HG03045 (cell line): ENCODE measurements around the gene GNA14.
"Not testable (repeated sequence)": the region's sequence is repeated elsewhere in the genome, so short reads cannot be mapped to it uniquely, and the experiment has no call there.

Experiments used
- ATAC-seq: cut with Tn5 transposase; IDR thresholded peaks from one replicate; pipeline ENCODE4 v1.9.1; 2021; ENCODE audit warnings: mild to moderate bottlenecking, moderate library complexity; ENCODE audit not compliant: unreplicated experiment

The GNA14 gene

GRCh38 chr9:77647267-77648233 lies 572 bp downstream of the GNA14 start:
- no peak for ATAC-seq

GRCh38 chr9:77643871-77644270 lies 4.3 kb downstream of the GNA14 start:
- ATAC-seq: no peak

DNA sequence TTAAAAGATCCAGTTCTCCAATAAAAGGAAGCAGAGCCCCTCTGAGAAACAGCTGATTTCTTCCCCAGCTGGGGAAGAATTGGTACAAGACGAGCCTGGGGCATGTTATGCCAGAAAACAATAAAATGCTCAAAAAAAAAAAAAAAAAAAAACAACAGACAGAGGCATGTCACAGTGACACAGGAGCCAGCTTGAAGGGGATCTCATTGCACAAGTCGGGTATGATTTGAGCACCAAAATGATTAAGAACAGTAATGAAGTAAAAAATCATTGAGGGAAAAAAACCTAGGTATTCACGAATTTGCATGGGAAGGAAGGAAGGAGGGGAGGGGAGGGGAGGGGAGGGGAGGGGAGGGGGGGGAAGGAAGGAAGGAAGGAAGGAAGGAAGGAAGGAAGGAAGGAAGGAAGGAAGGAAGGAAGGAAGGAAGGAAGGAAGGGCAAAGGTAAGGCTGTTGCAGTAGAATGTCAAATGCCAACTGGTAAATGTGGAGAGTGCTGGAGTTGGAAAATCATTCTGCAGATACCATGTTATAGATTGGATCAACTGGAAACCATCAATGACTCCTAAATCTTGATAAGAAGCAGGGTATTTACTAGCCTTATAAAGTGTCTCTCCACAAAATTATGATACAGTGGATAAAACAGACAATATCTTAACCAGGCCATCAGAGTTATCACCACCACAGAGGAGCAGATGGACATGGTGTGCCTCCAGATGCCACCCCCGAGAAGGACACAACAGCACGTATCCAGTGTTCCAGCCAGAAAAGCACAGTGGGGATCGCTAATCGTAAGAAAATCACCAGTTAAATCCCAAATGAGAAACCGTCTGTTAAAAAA lies 7.2 kb downstream of the GNA14 start:
- no peak for ATAC-seq

DNA sequence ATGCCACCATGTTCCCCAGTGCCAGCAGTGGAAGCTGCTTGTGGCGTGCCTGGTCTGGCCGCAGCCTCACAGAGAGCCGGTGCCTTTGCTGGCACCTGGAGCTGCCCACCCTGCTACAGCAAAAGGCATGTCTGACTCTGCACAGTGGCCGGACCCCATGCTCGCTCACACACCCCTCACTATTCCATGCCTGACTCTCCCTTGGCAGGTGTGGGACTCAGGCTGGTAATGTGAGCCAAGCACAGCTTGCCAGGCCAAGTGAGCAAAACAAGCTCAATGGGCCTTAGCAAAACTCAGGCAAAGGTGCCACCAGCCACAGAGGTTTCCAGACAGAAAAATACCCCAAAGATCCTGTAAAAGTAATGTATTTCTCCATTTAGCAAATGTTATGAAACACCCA lies 15.5 kb downstream of the GNA14 start:
- no peak for ATAC-seq

DNA sequence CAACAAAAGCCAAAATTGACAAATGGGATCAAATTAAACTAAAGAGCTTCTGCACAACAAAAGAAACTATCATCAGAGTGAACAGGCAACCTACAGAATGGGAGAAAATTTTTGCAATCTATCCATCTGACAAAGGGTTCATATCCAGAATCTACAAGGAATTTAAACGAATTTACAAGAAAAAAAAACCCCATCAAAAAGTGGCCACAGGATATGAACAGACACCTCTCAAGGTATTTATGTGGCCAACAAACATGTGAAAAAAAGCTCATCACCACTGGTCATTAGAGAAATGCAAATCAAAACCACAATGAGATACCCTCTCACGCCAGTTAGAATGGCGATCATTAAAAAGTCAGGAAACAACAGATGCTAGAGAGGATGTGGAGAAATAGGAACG lies 19.3 kb downstream of the GNA14 start:
- not testable (repeated sequence) for ATAC-seq

- no peak for ATAC-seq
Measured at GRCh38 chr9:77616191-77616590, 31.9 kb downstream of the GNA14 start.

DNA sequence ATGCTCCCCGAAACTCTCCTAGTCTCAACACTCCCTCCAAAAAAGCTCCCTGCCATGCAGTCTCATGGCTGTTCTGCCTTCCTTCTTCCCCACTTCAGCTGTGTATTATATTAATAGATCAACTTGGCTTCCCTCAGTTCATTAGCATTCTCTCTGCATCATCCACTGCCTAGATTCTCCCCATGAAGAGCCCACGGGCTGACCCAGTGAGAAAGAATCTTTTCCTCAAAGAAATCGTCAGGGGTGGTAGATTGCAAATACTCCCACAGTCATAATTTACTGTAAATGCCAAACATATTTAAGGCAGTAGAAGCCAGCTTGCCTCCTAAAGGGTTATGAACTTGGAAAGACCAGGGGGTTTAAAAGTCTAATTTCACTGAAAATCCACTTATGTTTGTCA lies 33.5 kb downstream of the GNA14 start:
- ATAC-seq: no peak

DNA sequence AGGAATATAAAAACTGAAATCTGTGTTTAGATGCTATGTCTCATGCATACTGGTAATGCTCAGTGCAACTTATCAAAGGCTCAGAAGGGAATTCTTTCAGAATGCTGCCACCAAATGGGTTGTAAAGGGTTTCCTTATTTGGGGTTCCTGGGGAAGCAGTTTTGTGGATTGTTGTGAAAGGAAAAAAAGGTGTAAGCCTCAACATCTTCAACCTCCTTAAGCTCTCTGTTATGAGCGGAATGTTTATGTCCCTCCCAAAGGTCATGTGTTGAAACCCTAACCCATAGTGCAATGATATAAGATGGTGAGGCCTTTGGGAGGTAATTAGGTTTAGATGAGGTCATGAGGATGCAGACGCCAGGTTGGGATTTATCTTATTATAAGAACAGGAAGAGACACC lies 41.6 kb downstream of the GNA14 start:
- ATAC-seq: no peak

DNA sequence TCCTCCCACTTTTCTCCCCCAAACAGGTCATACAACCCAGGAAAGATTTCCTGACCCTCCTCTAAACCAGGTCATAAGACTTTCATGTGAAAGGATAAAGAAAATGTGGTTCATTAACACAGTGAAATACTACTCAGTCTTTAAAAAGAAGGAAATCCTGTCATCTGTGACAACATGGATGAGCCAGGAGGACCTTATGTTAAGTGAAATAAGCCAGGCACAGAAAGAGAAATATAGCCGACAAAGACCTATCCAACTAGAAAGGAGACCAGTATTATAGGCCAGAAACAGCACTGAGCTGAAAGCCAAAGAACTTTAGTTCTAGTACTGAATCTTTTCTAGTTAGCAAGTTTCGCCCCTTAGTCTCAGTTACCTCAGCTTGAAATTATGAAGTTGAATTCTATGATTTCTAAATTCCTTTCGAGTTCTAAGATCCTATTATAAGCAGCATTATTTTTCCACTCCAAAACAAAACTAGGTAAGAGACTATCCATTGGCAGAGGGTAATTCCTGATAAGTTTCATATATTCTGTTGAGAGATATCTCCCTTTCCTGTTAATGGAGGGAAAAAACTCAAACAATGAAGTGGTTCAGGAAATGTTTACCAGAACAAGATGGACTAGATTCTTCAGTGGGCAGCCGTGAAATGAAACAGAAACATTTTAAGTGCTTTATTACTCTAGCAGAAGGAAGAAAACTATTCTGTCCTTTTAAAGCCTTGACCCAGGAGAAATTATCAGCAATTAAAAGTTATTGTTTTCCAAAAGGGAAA lies 42.5 kb downstream of the GNA14 start:
- no peak for ATAC-seq

GRCh38 chr9:77604316-77604715 lies 43.8 kb downstream of the GNA14 start:
- ATAC-seq: no peak

- no peak for ATAC-seq
Measured at GRCh38 chr9:77602852-77603251, 45.3 kb downstream of the GNA14 start.

DNA sequence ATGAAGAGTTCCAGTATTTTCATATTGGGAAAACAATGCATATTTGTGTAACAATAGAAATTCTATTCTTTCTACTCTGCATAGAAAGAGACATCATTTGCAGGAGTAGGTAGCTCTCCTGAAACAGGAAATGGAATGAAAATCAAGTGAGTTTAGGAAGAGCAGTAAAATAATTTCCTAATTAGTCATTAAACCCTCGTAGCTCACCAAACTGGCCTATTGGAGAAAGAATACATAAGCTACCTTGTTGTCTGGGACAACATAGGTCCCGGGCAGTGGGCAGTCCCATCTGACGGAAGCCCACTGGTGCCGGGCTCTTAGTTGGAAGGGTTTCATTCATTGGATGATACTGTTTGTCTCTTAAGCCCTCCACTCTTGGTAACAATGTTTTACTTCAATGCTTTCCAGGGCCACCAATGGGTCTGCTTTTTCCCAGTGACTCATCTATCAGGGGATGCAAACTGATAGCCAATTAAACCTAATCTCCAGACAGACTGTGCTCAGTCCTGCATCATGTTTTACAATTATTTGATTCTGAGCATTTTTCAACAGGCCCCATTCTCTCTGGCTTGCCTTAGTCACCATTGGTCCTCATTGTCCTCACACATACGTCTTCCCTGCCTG lies 46.5 kb downstream of the GNA14 start:
- no peak for ATAC-seq

- no peak for ATAC-seq
Measured at GRCh38 chr9:77600810-77601209, 47.3 kb downstream of the GNA14 start.

- ATAC-seq: no peak
Measured at GRCh38 chr9:77599492-77599891, 48.6 kb downstream of the GNA14 start.

DNA sequence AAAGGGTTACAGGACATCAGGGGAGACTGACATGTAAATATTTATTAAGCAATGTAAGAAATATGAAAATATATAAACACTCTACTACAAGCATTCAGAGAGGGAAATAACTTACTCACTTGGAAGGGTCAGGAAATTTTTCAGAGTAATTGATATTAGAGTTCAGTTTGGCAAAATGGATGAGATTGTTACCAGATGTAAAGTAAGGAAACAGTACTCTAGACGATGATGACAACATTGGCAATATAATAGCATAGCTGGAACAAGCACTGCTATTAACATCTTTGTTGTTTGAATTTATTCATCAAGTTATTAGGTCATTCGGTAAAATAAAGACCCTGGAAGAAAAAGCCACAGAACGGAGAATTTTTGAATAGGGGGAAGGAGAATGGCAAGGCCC lies 49.1 kb downstream of the GNA14 start:
- ATAC-seq: no peak

DNA sequence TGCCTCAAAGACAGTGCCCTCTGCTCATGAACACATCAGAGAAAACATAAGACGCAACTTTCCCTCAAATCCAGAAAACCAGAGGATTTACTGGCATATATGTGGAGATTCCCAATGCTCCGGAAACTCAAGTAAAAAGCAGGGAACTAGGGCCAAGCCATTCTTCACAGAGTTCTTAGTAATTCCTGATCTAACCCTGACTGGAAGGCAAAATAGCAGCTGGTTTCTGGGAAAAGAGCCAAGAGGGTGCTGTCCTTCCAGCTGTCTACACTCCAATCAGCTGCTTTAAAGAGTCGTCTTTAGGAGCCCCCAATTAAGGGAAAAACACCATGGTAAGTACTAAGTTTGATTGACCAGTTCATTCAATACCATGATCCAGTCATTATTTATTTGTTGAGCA lies 49.6 kb downstream of the GNA14 start:
- no peak for ATAC-seq

DNA sequence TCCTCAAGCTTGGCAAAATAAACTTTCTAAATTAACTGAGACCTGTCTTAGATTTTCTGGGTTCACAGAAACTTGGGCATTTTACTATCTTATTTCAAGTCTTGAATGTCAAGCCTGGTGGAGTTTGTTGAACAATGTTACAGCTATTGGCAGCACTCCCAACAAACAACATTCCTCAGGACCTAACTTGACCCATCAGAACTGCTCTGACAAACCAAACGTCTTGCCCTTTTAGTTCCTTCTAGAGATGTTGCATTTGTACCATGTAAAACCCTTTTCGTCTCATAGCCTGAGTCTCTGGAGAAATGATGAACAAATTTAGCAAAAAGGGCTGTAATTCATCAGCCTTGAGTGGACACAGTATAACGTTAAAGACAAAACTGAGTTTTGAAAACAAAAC lies 51.1 kb downstream of the GNA14 start:
- ATAC-seq: no peak

DNA sequence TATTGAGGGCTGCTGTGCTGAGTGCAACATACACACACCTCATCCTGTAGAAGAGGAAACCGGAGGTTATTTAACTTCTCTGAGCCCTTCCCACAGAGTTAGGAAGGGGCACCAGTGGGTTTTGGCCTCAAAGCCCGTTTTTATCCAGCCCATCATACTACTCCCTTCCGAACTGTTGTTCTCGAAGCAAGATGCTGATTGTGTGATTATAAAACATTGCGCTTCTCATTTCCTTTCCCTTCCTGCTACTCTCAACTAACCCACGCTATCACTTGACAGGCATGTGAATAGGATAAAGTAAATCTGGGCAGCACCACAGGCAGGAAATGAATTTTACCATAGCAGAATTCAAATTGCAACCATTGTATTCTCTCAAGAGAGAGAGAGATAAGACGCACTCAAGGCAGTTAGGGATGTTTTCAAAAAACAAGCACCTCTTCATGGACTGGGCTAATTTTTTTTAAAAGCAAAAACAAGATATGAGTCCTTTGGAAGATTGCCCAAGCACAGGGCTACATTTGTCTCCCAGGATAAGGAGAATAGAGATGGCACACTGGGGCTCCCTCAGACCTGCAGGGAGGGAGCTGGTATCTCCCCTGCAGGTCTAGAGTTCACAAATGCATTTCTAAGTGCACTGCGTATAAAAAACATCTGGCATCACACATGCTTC lies 52.6 kb downstream of the GNA14 start:
- ATAC-seq: no peak

DNA sequence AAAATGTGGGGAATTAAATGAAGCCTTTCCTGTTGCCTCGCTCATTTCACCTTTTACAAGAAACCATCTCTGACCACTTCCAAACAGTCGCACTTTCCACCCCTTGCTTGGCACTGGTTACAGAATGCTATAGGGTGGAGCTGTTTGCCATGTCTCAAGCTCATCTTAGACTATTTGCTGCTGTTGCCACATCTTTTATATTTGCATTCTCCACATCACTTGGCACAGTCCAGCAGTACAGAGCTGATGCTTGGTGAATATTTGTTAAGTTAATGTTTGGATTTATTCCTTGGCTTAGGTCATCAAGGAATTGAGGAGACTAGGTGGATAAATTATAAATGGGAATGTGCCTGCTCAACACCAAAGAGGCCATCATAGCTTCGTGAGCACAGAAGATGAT lies 53.2 kb downstream of the GNA14 start:
- no peak for ATAC-seq

DNA sequence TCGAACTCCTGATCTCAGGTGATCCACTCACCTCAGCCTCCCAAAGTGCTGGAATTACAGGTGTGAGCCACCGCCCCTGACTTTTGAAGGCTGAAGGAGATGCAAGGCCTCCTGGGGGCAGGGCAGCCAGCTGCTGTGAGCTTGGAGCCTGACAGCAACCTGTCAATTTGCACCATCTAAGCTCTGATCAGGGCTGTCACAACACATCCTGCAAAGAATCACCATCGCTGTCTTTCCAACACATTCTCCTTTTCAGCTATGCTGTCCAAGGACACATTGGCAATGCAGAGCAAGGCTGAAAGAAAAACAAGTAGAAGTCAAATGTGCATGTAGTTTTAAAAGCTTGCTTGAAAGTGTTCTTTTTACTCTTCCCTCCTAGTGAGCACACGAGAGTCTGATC lies 54.6 kb downstream of the GNA14 start:
- no peak for ATAC-seq
